ENCODE data around the gene NTN5.

The NTN5 gene

GRCh38 chr19:48631225-48631624 is 41.6 kb downstream of the NTN5 start:
- no peak for DNase-seq (ENCODE audit: low read depth)
- TF ChIP-seq, protein P1, sequence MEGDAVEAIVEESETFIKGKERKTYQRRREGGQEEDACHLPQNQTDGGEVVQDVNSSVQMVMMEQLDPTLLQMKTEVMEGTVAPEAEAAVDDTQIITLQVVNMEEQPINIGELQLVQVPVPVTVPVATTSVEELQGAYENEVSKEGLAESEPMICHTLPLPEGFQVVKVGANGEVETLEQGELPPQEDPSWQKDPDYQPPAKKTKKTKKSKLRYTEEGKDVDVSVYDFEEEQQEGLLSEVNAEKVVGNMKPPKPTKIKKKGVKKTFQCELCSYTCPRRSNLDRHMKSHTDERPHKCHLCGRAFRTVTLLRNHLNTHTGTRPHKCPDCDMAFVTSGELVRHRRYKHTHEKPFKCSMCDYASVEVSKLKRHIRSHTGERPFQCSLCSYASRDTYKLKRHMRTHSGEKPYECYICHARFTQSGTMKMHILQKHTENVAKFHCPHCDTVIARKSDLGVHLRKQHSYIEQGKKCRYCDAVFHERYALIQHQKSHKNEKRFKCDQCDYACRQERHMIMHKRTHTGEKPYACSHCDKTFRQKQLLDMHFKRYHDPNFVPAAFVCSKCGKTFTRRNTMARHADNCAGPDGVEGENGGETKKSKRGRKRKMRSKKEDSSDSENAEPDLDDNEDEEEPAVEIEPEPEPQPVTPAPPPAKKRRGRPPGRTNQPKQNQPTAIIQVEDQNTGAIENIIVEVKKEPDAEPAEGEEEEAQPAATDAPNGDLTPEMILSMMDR (conservative IDR thresholded peaks at IDR 0.05; ENCODE audit: low read depth, low read length) = no peak
- no peak overlapping the region for H3K4me3 ChIP-seq (ENCODE audit: low read depth, low read length)

DNA sequence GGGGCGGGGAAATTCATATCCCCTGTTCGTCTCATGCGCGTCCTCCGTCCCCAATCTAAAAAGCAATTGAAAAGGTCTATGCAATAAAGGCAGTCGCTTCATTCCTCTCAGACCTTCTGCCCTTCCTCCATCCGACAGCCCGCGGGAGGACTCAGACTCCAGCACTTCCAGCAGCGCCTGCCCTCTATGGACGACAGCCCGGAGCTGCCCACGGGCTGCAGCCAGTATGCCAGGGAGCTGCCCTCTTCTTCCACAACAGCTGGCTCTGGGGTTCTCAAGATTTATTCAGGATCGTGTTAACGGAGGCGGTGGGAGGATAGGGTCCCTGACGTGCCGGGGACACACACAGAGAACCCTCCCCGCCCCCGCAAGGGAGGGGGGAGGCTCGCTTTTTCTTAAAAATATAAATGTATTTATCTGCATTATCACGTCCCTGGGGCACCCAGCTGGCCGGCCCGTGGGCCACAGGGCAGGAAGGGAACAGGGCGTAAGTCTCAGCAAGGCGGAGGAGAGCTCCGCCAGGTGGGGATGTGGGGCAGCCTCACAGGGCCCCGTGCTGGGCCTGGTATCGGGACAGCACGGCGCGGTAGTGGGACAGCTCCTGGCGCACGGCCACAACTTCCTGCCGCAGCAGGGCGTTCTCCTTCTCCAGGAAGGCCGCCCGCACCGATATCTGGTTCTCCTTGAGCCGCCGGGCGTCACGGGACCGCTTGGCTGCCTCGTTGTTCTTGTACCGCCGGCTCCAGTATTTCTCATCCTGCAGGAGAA is 42.3 kb downstream of the NTN5 start:
- TF ChIP-seq, protein P1 (conservative IDR thresholded peaks at IDR 0.05; ENCODE audit: low read depth, low read length) = peak; percentile 44
- peak overlapping the region; percentile 26 for H3K4me3 ChIP-seq (ENCODE audit: low read depth, low read length)
- DNase-seq (ENCODE audit: low read depth) = peak; percentile 74

GRCh38 chr19:48629599-48630295 is 43.1 kb downstream of the NTN5 start:
- peak overlapping the region; percentile 26 for H3K4me3 ChIP-seq (ENCODE audit: low read depth, low read length)
- TF ChIP-seq, protein P1 (conservative IDR thresholded peaks at IDR 0.05; ENCODE audit: low read depth, low read length) = no peak
- DNase-seq (ENCODE audit: low read depth) = peak; percentile 79

DNA sequence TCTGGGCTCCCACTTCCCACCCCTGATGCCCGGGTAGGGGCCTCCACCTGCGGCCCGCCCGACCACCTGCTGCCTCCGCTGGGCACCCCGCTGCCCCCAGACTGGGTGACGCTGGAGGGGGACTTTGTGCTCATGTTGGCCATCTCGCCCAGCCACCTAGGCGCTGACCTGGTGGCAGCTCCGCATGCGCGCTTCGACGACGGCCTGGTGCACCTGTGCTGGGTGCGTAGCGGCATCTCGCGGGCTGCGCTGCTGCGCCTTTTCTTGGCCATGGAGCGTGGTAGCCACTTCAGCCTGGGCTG is 43.6 kb downstream of the NTN5 start:
- TF ChIP-seq, protein P1 (conservative IDR thresholded peaks at IDR 0.05; ENCODE audit: low read depth, low read length) = no peak
- H3K4me3 ChIP-seq (ENCODE audit: low read depth, low read length) = no peak overlapping the region
- no peak for DNase-seq (ENCODE audit: low read depth)

- H3K4me3 ChIP-seq (ENCODE audit: low read depth, low read length) = no peak overlapping the region
- TF ChIP-seq, protein P1 (conservative IDR thresholded peaks at IDR 0.05; ENCODE audit: low read depth, low read length) = no peak
- DNase-seq (ENCODE audit: low read depth) = peak; percentile 75
These were observed 44.1 kb downstream of the NTN5 start for GRCh38 chr19:48628486-48629296.

DNA sequence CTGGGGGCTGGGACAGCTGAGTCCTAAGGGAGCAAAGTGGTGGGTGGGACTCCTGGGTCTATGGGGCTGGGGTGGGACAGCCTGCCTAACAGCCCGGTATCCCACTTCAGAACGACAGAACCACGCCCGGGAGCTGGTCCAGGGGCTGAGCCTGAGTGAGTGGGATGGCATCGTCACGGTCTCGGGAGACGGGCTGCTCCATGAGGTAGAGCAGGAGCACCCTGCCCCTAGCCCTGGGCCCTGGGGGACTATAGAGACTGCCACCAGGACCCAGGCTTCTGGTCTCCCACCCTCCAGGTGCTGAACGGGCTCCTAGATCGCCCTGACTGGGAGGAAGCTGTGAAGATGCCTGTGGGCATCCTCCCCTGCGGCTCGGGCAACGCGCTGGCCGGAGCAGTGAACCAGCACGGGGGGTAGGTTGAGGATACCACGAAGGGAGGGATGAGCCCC is 44.9 kb downstream of the NTN5 start:
- TF ChIP-seq, protein P1 (conservative IDR thresholded peaks at IDR 0.05; ENCODE audit: low read depth, low read length) = no peak
- no peak for DNase-seq (ENCODE audit: low read depth)
- no peak overlapping the region for H3K4me3 ChIP-seq (ENCODE audit: low read depth, low read length)
